ENCODE results near the gene FITM1. TPM values are rescaled to one million over a fixed set of nuclear protein-coding genes. Genes with fewer than 3 reads are reported as not detected.

The FITM1 gene
- total and polyA plus RNA-seq, 12 donors = 4.6 to 25.7 (median 10.4) TPM

- Histone ChIP-seq H3K9me3 (replicated peaks in 1 of 3) (no peaks in the 10 kb centered on the region), H3K4me3 (no peak overlapping the region), H3K4me1 (replicated peaks in 1 of 2) (no peaks in the 10 kb centered on the region), H3K27ac (no peak overlapping the region), H3K36me3 (replicated peaks in 1 of 2) (no peaks in the 10 kb centered on the region), H3K27me3 (no peaks in the 10 kb centered on the region)
- WGBS, 4 donors = 94 to 100% (median 94%) methylated on average over 1 to 5 of the region's 5 CpGs; no CpG with 5 or more reads in 1 of the 4 donors
- no peak for DNase-seq
- intact Hi-C loops (cut with DNase I) = loop anchor here in 1 of 2 donors (10.0 kb wide), 1 partner anchor 108 kb away; no protein-coding TSS in a partner anchor
- TF ChIP-seq POLR2A (IDR thresholded peaks at IDR 0.05) = no peak
- no peak for TF ChIP-seq CTCF (IDR thresholded peaks at IDR 0.05)
These were observed 47.9 kb upstream of the FITM1 start for GRCh38 chr14:24082411-24083080.

GRCh38 chr14:24083462-24083861 lies 47.0 kb upstream of the FITM1 start:
- intact Hi-C loops (cut with DNase I) = loop anchor here in 1 of 2 donors (10.0 kb wide), 1 partner anchor 109 kb away; no protein-coding TSS in a partner anchor
- H3K9me3 ChIP-seq (replicated peaks in 1 of 3) = no peaks in the 10 kb centered on the region
- H3K36me3 ChIP-seq (replicated peaks in 1 of 2) = no peaks in the 10 kb centered on the region
- H3K4me1 ChIP-seq (replicated peaks in 1 of 2) = no peaks in the 10 kb centered on the region
- no peak overlapping the region for H3K27ac ChIP-seq
- H3K27me3 ChIP-seq = no peaks in the 10 kb centered on the region
- no peak for DNase-seq
- no peak for TF ChIP-seq POLR2A (IDR thresholded peaks at IDR 0.05)
- no peak for TF ChIP-seq CTCF (IDR thresholded peaks at IDR 0.05)
- whole genome bisulfite sequencing, 4 donors = 89 to 93% (median 90%) methylated on average over 3 of the region's 3 CpGs
- H3K4me3 ChIP-seq = no peak overlapping the region

- no peaks in the 10 kb centered on the region for H3K27me3 ChIP-seq
- intact Hi-C loops (cut with DNase I) = loop anchor here in 1 of 2 donors (10.0 kb wide), 1 partner anchor 110 kb away; no protein-coding TSS in a partner anchor
- H3K9me3 ChIP-seq (replicated peaks in 1 of 3) = no peaks in the 10 kb centered on the region
- no peak overlapping the region for H3K4me3 ChIP-seq
- H3K27ac ChIP-seq = no peak overlapping the region
- H3K4me1 ChIP-seq (replicated peaks in 1 of 2) = no peaks in the 10 kb centered on the region
- H3K36me3 ChIP-seq (replicated peaks in 1 of 2) = no peaks in the 10 kb centered on the region
- TF ChIP-seq CTCF (IDR thresholded peaks at IDR 0.05) (no peak), POLR2A (IDR thresholded peaks at IDR 0.05) (no peak)
- no peak for DNase-seq
- WGBS, 4 donors = 85 to 96% (median 95%) methylated on average over 2 of the region's 2 CpGs
These were observed 46.0 kb upstream of the FITM1 start for GRCh38 chr14:24084440-24084839.

- Histone ChIP-seq H3K27me3 (no peaks in the 10 kb centered on the region), H3K4me3 (no peak overlapping the region), H3K27ac (no peak overlapping the region), H3K9me3 (replicated peaks in 1 of 3) (no peaks in the 10 kb centered on the region), H3K4me1 (replicated peaks in 1 of 2) (no peaks in the 10 kb centered on the region), H3K36me3 (replicated peaks in 1 of 2) (no peaks in the 10 kb centered on the region)
- intact Hi-C loops (cut with DNase I) = loop anchor here in 1 of 2 donors (10.0 kb wide), 1 partner anchor 110 kb away; no protein-coding TSS in a partner anchor
- 85 to 95% (median 88%) methylated on average over 3 of the region's 3 CpGs for WGBS, 4 donors
- no peak for DNase-seq
- TF ChIP-seq CTCF (IDR thresholded peaks at IDR 0.05) = no peak
- no peak for TF ChIP-seq POLR2A (IDR thresholded peaks at IDR 0.05)
These were observed 45.2 kb upstream of the FITM1 start for GRCh38 chr14:24085215-24085614.
